HEK293T (cell line): ENCODE results near the gene PCSK5.

Experiments used
- CTCF ChIA-PET: fragments of 350-600 bp; formaldehyde crosslinking; extraction: SDS; loops from one replicate; lab custom pipeline; 2021; ENCODE audit warnings: antibody characterized with exemption, inconsistent platforms; lab: Yijun Ruan, JAX
- POLR2A ChIA-PET: fragments of 350-600 bp; formaldehyde crosslinking; extraction: SDS; loops from one replicate; lab custom pipeline; 2020; ENCODE audit warnings: antibody characterized with exemption, inconsistent platforms; lab: Yijun Ruan, JAX
- DNase-seq: peaks from one replicate; pipeline ENCODE4 v3.0.0; 2012; ENCODE audit warnings: mixed read lengths; ENCODE audit errors: extremely low spot score
- ARNT ChIP-seq: fragments of 450-650 bp; IDR thresholded peaks from 2 replicates; pipeline ENCODE4 v1.6.1; 2017; ENCODE audit warnings: mild to moderate bottlenecking
- BHLHE40 ChIP-seq: fragments of 450-650 bp; IDR thresholded peaks from 2 replicates; pipeline ENCODE4 v1.6.1; 2016; ENCODE audit warnings: mild to moderate bottlenecking, moderate library complexity, borderline replicate concordance
- CTBP1 ChIP-seq: fragments of 450-650 bp; IDR thresholded peaks from 2 replicates; pipeline ENCODE4 v1.6.1; 2016; ENCODE audit warnings: borderline replicate concordance
- ELF4 ChIP-seq: fragments of 450-650 bp; IDR thresholded peaks from 2 replicates; pipeline ENCODE4 v1.6.1; 2017; ENCODE audit warnings: antibody characterized with exemption
- FOXA1 ChIP-seq: fragments of 450-650 bp; IDR thresholded peaks from 2 replicates; pipeline ENCODE4 v1.6.1; 2016; ENCODE audit warnings: mild to moderate bottlenecking
- FOXK2 ChIP-seq: fragments of 450-650 bp; IDR thresholded peaks from 2 replicates; pipeline ENCODE4 v1.6.1; 2016; ENCODE audit warnings: mild to moderate bottlenecking
- FOXM1 ChIP-seq: fragments of 450-650 bp; IDR thresholded peaks from 2 replicates; pipeline ENCODE4 v1.6.1; 2017; ENCODE audit warnings: mild to moderate bottlenecking, borderline replicate concordance
- HDGF ChIP-seq: fragments of 450-650 bp; IDR thresholded peaks from 2 replicates; pipeline ENCODE4 v1.6.1; 2017; ENCODE audit warnings: antibody characterized with exemption, borderline replicate concordance
- L3MBTL2 ChIP-seq: fragments of 450-650 bp; conservative IDR thresholded peaks from 2 replicates; pipeline ENCODE4 v1.6.1; 2016; ENCODE audit warnings: mild to moderate bottlenecking
- LEF1 ChIP-seq: fragments of 450-650 bp; IDR thresholded peaks from 2 replicates; pipeline ENCODE4 v1.6.1; 2017; ENCODE audit warnings: mild to moderate bottlenecking, borderline replicate concordance
- NFRKB ChIP-seq: fragments of 450-650 bp; IDR thresholded peaks from 2 replicates; pipeline ENCODE4 v1.6.1; 2016; ENCODE audit warnings: mild to moderate bottlenecking, moderate library complexity
- PKNOX1 ChIP-seq: fragments of 450-650 bp; IDR thresholded peaks from 2 replicates; pipeline ENCODE4 v1.6.1; 2016
- SP1 ChIP-seq: fragments of 450-650 bp; IDR thresholded peaks from 2 replicates; pipeline ENCODE4 v1.6.1; 2017
- SUZ12 ChIP-seq: fragments of 450-650 bp; IDR thresholded peaks from 2 replicates; pipeline ENCODE4 v1.6.1; 2016; ENCODE audit warnings: mild to moderate bottlenecking
- TARDBP ChIP-seq: fragments of 450-650 bp; IDR thresholded peaks from 2 replicates; pipeline ENCODE4 v1.6.1; 2016
- ZNF384 ChIP-seq: fragments of 450-650 bp; IDR thresholded peaks from 2 replicates; pipeline ENCODE4 v1.6.1; 2016

PCSK5 gene

GRCh38 chr9:76269789-76270188 lies 379.3 kb downstream of the PCSK5 start:
- TF ChIP-seq TARDBP (no peak), HDGF (no peak), ELF4 (no peak), PKNOX1 (no peak), CTBP1 (no peak), BHLHE40 (no peak), SUZ12 (no peak), FOXK2 (no peak)
- ChIA-PET POLR2A (no interaction called here), CTCF (no interaction called here)
- no peak for DNase-seq

- POLR2A ChIA-PET = no interaction called here
- no peak for DNase-seq
- CTCF ChIA-PET = no interaction called here
These were observed 381.3 kb downstream of the PCSK5 start for GRCh38 chr9:76271755-76272154.

GRCh38 chr9:76289042-76289441 lies 398.6 kb downstream of the PCSK5 start:
- TF ChIP-seq FOXM1 (no peak), LEF1 (no peak), SUZ12 (no peak), L3MBTL2 (no peak), ELF4 (no peak), SP1 (no peak), HDGF (no peak), TARDBP (no peak), FOXK2 (no peak), ZNF384 (no peak), PKNOX1 (no peak), BHLHE40 (no peak), NFRKB (no peak), CTBP1 (no peak), ARNT (no peak)
- POLR2A ChIA-PET = no interaction called here
- DNase-seq = no peak
- CTCF ChIA-PET = no interaction called here

More at GRCh38 chr9:76271755-76272154, 381.3 kb downstream of the PCSK5 start:
- no peak for TF ChIP-seq BHLHE40
- TF ChIP-seq HDGF = no peak
- TF ChIP-seq ELF4 = no peak
- no peak for TF ChIP-seq FOXA1
- TF ChIP-seq LEF1 = no peak
- TF ChIP-seq TARDBP = no peak
- no peak for TF ChIP-seq FOXK2
- no peak for TF ChIP-seq SUZ12
- no peak for TF ChIP-seq NFRKB
- no peak for TF ChIP-seq FOXM1
- TF ChIP-seq CTBP1 = no peak
- no peak for TF ChIP-seq L3MBTL2
- no peak for TF ChIP-seq SP1
- TF ChIP-seq ARNT = no peak

GRCh38 chr9:76289703-76290102 lies 399.2 kb downstream of the PCSK5 start:
- POLR2A ChIA-PET = no interaction called here
- DNase-seq = no peak
- no peak for TF ChIP-seq BHLHE40
- CTCF ChIA-PET = no interaction called here

- ChIA-PET POLR2A (no interaction called here), CTCF (no interaction called here)
- TF ChIP-seq TARDBP = no peak
- TF ChIP-seq FOXM1 = no peak
- no peak for TF ChIP-seq NFRKB
- no peak for TF ChIP-seq L3MBTL2
- no peak for TF ChIP-seq SP1
- TF ChIP-seq CTBP1 = no peak
- no peak for TF ChIP-seq ARNT
- TF ChIP-seq PKNOX1 = no peak
- TF ChIP-seq ELF4 = no peak
- no peak for TF ChIP-seq LEF1
- no peak for TF ChIP-seq FOXA1
- DNase-seq = no peak
These were observed 400.1 kb downstream of the PCSK5 start for GRCh38 chr9:76290555-76290954.

- DNase-seq = no peak
- POLR2A ChIA-PET = no interaction called here
- CTCF ChIA-PET = interaction anchor here (0.7 kb wide), 1 partner anchor 304 kb away, joined by 3 read pairs; no protein-coding TSS in a partner anchor
- no peak for TF ChIP-seq SP1
- no peak for TF ChIP-seq ARNT
- no peak for TF ChIP-seq FOXA1
- TF ChIP-seq ELF4 = no peak
- no peak for TF ChIP-seq HDGF
These were observed 401.8 kb downstream of the PCSK5 start for GRCh38 chr9:76292246-76292645.

- TF ChIP-seq HDGF (no peak), ZNF384 (no peak), FOXA1 (no peak), SP1 (no peak), ELF4 (no peak), PKNOX1 (no peak), SUZ12 (no peak), CTBP1 (no peak), FOXK2 (no peak), NFRKB (no peak), TARDBP (no peak), LEF1 (no peak), FOXM1 (no peak), BHLHE40 (no peak), L3MBTL2 (no peak)
- no peak for DNase-seq
- ChIA-PET CTCF (interaction anchor here (0.7 kb wide), 1 partner anchor 304 kb away, joined by 3 read pairs; no protein-coding TSS in a partner anchor), POLR2A (no interaction called here)
These were observed 402.2 kb downstream of the PCSK5 start for GRCh38 chr9:76292658-76293057.
